GM19023 (cell line): ENCODE results near the gene ROM1.
"Not testable (repeated sequence)": the region's sequence is repeated elsewhere in the genome, so short reads cannot be mapped to it uniquely, and the experiment has no call there.

ENCODE experiments used
- ATAC-seq: cut with Tn5 transposase; IDR thresholded peaks from one replicate; pipeline ENCODE4 v1.9.1; 2021; ENCODE audit warnings: mild to moderate bottlenecking, moderate library complexity; ENCODE audit not compliant: unreplicated experiment

ROM1 gene

DNA sequence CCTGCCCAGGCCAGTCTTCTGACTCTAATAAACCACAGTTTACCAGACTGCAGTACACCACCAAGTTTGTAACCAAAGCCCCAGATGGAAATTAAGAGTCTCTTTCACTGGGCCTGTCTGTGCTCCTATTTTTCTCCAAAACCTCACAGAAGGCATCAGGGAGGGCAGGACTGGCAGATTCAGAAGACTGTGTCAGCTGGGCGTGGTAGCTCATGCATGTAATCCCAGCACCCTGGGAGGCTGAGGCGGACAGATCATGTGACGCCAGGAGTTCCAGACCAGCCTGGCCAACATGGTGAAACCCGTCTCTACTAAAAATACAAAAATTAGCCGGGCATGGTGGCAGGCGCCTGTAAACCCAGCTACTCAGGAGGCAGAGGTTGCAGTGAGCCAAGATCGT is 27.7 kb upstream of the ROM1 start:
- ATAC-seq: not testable (repeated sequence)

DNA sequence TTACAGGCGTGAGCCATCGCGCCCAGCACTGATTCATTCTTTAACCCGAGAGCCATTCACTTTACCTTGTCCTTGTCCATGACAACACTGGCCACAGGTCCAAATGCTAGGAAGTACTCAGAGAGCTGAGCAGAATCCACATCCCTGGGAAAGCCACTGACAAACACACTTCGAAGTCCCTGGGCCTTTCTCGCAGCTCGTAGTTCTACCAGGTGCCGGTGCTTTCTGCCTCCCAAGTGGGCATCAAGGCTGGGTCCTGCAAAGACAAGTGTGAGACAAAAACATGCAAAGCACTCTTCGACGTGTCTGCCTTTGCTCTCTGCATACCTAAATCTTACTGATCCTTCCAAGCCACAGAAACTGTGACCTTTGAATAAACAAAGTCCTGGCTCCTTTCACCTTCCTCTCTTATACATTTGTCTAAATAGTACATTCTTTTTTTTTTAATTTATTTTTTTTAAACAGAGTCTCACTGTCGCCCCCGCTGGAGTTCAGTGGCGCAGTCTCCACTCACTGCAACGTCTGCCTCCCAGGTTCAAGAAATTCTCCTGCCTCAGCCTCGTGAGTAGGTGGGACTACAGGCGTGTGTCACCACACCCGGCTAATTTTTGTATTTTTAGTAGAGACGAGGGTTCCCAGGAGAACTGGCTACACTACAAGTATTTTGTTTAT is 24.0 kb upstream of the ROM1 start:
- ATAC-seq: no peak

- peak; percentile 95 for ATAC-seq
These were observed 21.5 kb upstream of the ROM1 start, which contains the start of gene TUT1 for GRCh38 chr11:62591448-62592145. Gene TUT1, minus strand, starts transcription at chr11:62591523. Its CDS starts 38 bp downstream, at chr11:62591485.

DNA sequence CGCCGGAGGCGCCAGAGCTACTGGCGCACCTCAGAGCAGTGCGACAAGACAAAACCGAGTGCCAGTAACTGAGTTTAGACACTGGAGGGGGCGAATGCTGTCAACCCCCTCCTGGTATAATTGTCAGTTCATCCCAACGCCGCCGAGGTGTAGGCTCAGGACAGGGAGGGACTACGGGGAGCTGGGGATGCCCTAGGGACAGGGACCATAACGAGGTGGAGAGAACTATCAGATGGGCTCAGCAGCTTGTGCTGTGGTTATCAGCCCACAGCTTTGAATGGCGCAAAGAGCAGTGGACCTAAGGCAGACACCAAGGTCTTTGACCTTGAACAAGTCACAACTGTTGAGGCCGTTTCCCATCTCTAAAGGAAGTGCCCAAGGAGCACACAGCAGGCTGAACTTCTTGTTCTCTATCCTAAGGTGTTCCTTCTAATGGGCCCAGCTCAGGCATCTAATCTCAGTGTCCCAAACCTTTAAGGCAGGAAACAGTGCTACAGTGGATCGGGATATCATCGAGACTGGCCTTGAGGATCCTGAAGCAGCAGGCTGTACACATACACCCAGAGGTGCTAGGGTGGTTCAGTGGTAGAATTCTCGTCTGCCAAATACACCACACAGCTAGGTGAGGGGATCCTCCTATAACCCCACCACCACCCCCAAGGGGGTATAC is 20.8 kb upstream of the ROM1 start:
- ATAC-seq: no peak

- no peak for ATAC-seq
These were observed 20.1 kb upstream of the ROM1 start for GRCh38 chr11:62592989-62593421.

GRCh38 chr11:62593434-62594044 is 19.5 kb upstream of the ROM1 start:
- ATAC-seq: no peak

GRCh38 chr11:62595124-62595523 is 17.9 kb upstream of the ROM1 start:
- ATAC-seq: no peak

GRCh38 chr11:62599069-62599696 is 13.9 kb upstream of the ROM1 start:
- peak; percentile 42 for ATAC-seq

- no peak for ATAC-seq
These were observed 13.2 kb upstream of the ROM1 start for GRCh38 chr11:62599901-62600300.

GRCh38 chr11:62600367-62601121 is 12.5 kb upstream of the ROM1 start:
- no peak for ATAC-seq

- ATAC-seq: peak; percentile 12
These were observed 12.0 kb upstream of the ROM1 start for GRCh38 chr11:62601122-62601371.

- peak; percentile 75 for ATAC-seq
These were observed 11.5 kb upstream of the ROM1 start, which contains the start of gene MTA2 for GRCh38 chr11:62601372-62602140. Gene MTA2, minus strand, starts transcription at chr11:62601865. Its CDS starts 415 bp downstream, at chr11:62601450.

GRCh38 chr11:62602141-62603071 is 10.7 kb upstream of the ROM1 start:
- ATAC-seq: no peak

- no peak for ATAC-seq
These were observed 10.0 kb upstream of the ROM1 start for GRCh38 chr11:62603072-62603408.

GRCh38 chr11:62603776-62604299 is 9.2 kb upstream of the ROM1 start:
- no peak for ATAC-seq

- ATAC-seq: no peak
These were observed 8.5 kb upstream of the ROM1 start for GRCh38 chr11:62604460-62605120.

- no peak for ATAC-seq
These were observed 7.6 kb upstream of the ROM1 start for GRCh38 chr11:62605467-62605866.

DNA sequence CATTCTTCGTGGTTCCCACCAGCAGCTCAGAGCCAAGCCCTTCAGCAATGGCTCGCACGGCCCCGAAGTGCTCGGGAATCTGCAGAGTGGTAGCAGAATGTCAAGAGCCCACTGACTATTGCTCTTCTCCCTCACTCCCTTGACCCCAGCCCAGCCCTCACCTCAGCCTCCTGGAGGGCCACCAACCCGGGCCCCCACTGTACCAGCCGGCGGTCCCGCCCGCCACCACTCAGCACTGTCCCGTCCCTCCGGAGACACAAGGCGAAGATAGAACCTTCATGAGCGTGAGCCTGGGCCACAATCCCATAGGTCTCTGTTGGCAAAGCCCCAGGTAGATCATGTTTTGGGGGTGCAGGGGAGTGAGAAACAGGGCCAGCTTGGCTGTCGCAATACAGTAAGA is 7.2 kb upstream of the ROM1 start:
- ATAC-seq: no peak
